B cell (primary cell): ENCODE results near the gene PPP3CA.

Experiments
- CTCF ChIP-seq: fragments of 200-600 bp; IDR thresholded peaks from one replicate; pipeline ENCODE4 v1.8.0; 2022; ENCODE audit warnings: antibody characterized with exemption, mild to moderate bottlenecking
- EZH2 ChIP-seq: IDR thresholded peaks from 2 replicates; pipeline ENCODE4 v1.6.1; 2012; ENCODE audit warnings: borderline replicate concordance, low read depth, mild to moderate bottlenecking, moderate library complexity, low read length; ENCODE audit not compliant: insufficient read depth, poor library complexity, severe bottlenecking

GRCh38 chr4:101081166-101081565 is 266.2 kb downstream of the PPP3CA start:
- no peak for TF ChIP-seq CTCF
- TF ChIP-seq EZH2, result no peak
